ENCODE data around the gene COL13A1. TPM values are rescaled to one million over a fixed set of nuclear protein-coding genes. Genes with fewer than 3 reads are reported as not detected.

COL13A1 gene
- total and polyA plus RNA-seq, 11 donors, result 1.0 to 4.0 (median 1.7) TPM

- ATAC-seq, result no peak
Observed at GRCh38 chr10:69934768-69935167, 133.1 kb downstream of the COL13A1 start.

DNA sequence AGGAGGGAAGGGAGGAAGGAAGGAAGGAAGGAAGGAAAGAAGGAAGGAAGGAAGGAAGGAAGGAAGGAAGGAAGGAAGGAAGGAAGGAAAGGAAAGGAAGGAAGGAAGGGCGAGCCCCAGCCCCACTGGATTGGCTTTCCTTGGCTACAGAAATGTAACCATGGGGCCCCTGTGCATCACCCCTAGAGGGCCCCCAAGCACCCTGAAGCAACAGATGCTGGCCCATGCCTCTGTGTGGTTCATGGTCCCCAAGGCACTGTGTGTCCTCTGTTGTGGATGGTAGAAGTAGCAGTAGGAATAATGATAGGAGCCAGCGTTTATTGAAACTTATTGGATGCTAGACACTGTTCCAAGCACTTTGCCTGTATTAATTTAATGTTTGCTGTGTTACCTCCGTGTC is 134.4 kb downstream of the COL13A1 start:
- intact Hi-C loops (cut with DNase I), result no loop called here
- no peak for TF ChIP-seq POLR2A (IDR thresholded peaks at IDR 0.05)
- TF ChIP-seq, protein P1, sequence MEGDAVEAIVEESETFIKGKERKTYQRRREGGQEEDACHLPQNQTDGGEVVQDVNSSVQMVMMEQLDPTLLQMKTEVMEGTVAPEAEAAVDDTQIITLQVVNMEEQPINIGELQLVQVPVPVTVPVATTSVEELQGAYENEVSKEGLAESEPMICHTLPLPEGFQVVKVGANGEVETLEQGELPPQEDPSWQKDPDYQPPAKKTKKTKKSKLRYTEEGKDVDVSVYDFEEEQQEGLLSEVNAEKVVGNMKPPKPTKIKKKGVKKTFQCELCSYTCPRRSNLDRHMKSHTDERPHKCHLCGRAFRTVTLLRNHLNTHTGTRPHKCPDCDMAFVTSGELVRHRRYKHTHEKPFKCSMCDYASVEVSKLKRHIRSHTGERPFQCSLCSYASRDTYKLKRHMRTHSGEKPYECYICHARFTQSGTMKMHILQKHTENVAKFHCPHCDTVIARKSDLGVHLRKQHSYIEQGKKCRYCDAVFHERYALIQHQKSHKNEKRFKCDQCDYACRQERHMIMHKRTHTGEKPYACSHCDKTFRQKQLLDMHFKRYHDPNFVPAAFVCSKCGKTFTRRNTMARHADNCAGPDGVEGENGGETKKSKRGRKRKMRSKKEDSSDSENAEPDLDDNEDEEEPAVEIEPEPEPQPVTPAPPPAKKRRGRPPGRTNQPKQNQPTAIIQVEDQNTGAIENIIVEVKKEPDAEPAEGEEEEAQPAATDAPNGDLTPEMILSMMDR (IDR thresholded peaks at IDR 0.05), result peak in 3 of 12 donors; percentile 6 to 22 (median 20)
- no peaks in the 10 kb centered on the region for H3K36me3 ChIP-seq
- peak in 1 of 5 donors; percentile 41 for DNase-seq
- H3K27me3 ChIP-seq, result no peaks in the 10 kb centered on the region
- no peak overlapping the region for H3K27ac ChIP-seq
- 76 to 85% (median 84%) methylated on average over 3 of the region's 3 CpGs for WGBS, 4 donors
- no peak overlapping the region for H3K4me3 ChIP-seq
- H3K4me1 ChIP-seq, result peaks cover 0 to 14% (median 0%) of the 10 kb centered on the region in 12 donors
- no peak for ATAC-seq
- H3K9me3 ChIP-seq, result peaks cover 0 to 2% (median 0%) of the 10 kb centered on the region in 12 donors

More at GRCh38 chr10:69934768-69935167, 133.1 kb downstream of the COL13A1 start:
- TF ChIP-seq, protein P1 (IDR thresholded peaks at IDR 0.05), result no peak
- TF ChIP-seq POLR2A (IDR thresholded peaks at IDR 0.05), result no peak
- intact Hi-C loops (cut with DNase I), result no loop called here
- no peaks in the 10 kb centered on the region for H3K9me3 ChIP-seq
- 90 to 94% (median 92%) methylated on average over 2 of the region's 2 CpGs for WGBS, 4 donors
- peaks cover 0 to 13% (median 0%) of the 10 kb centered on the region in 12 donors for H3K4me1 ChIP-seq
- no peak for DNase-seq
- H3K4me3 ChIP-seq, result no peak overlapping the region
- no peaks in the 10 kb centered on the region for H3K36me3 ChIP-seq
- no peak overlapping the region for H3K27ac ChIP-seq
- H3K27me3 ChIP-seq, result no peaks in the 10 kb centered on the region

- intact Hi-C loops (cut with DNase I), result no loop called here
- ATAC-seq (peak in 1 of 4 donors; percentile 41), DNase-seq (peak in 1 of 5 donors; percentile 31)
- peaks cover 0 to 14% (median 0%) of the 10 kb centered on the region in 12 donors for H3K4me1 ChIP-seq
- H3K27me3 ChIP-seq, result no peaks in the 10 kb centered on the region
- peaks cover 0 to 3% (median 0%) of the 10 kb centered on the region in 12 donors for H3K9me3 ChIP-seq
- H3K36me3 ChIP-seq, result no peaks in the 10 kb centered on the region
- whole genome bisulfite sequencing, 4 donors, result 51 to 60% (median 57%) methylated on average over 5 of the region's 5 CpGs
- TF ChIP-seq POLR2A (IDR thresholded peaks at IDR 0.05), result no peak
- TF ChIP-seq, protein P1 (IDR thresholded peaks at IDR 0.05), result no peak
- H3K27ac ChIP-seq, result no peak overlapping the region
- H3K4me3 ChIP-seq, result no peak overlapping the region
Observed at GRCh38 chr10:69938541-69938991, 136.9 kb downstream of the COL13A1 start.

- no peak for TF ChIP-seq POLR2A (IDR thresholded peaks at IDR 0.05)
- TF ChIP-seq, protein P1 (IDR thresholded peaks at IDR 0.05), result no peak
- DNase-seq (no peak), ATAC-seq (no peak)
- no peak overlapping the region for H3K27ac ChIP-seq
- no peaks in the 10 kb centered on the region for H3K27me3 ChIP-seq
- WGBS, 4 donors, result 64 to 73% (median 73%) methylated on average over 3 of the region's 3 CpGs
- H3K9me3 ChIP-seq, result peaks cover 0 to 3% (median 0%) of the 10 kb centered on the region in 12 donors
- H3K4me3 ChIP-seq, result no peak overlapping the region
- peaks cover 0 to 14% (median 0%) of the 10 kb centered on the region in 12 donors for H3K4me1 ChIP-seq
- H3K36me3 ChIP-seq, result no peaks in the 10 kb centered on the region
- intact Hi-C loops (cut with DNase I), result no loop called here
Observed at GRCh38 chr10:69939061-69939460, 137.4 kb downstream of the COL13A1 start.
